H1 (cell line): ENCODE results near the gene CCDC171. TPM values are rescaled to one million over a fixed set of nuclear protein-coding genes. Genes with fewer than 3 reads are reported as not detected.

Experiments used
- BCL11A ChIP-seq, 2 experiments: IDR thresholded peaks; one replicate each; pipeline ENCODE4 v1.6.1; 2011; ENCODE audit warnings: low read depth in 2 of 2, low read length in 2 of 2, mild to moderate bottlenecking in 2 of 2
- EZH2 ChIP-seq: fragments of 200-600 bp; sonication (generic); IDR thresholded peaks from 2 replicates; pipeline ENCODE4 v1.7.1; 2012; ENCODE audit warnings: low read depth, mild to moderate bottlenecking, moderate library complexity, low read length, inconsistent platforms; ENCODE audit not compliant: severe bottlenecking
- KDM4A ChIP-seq: IDR thresholded peaks from one replicate; pipeline ENCODE4 v1.7.1; 2012; ENCODE audit warnings: low read depth, mild to moderate bottlenecking, moderate library complexity, low read length, inconsistent platforms; ENCODE audit not compliant: severe bottlenecking
- NANOG ChIP-seq: IDR thresholded peaks from 2 replicates; pipeline ENCODE4 v1.6.1; 2011; ENCODE audit warnings: low read length, low read depth, mild to moderate bottlenecking, inconsistent platforms; ENCODE audit not compliant: insufficient read depth, poor library complexity, severe bottlenecking
- NRF1 ChIP-seq: IDR thresholded peaks from 2 replicates; pipeline ENCODE4 v1.6.1; 2011; ENCODE audit warnings: mild to moderate bottlenecking, low read depth, low read length, improper control_type of control experiment
- polyA plus RNA-seq, 7 experiments: library from polyadenylated mRNA; depleted of rRNA in 3 of 7; stranded (reverse) in 5 of 7; unstranded in 2 of 7; fragments of >200 nt in 5 of 7; fragments of 200-250 nt in 2 of 7; gene quantifications; 1 replicate in 5 of 7; 2 replicates in 1 of 7; 4 replicates in 1 of 7; pipeline versions ENCODE4 v1.2.1 to v1.2.3, GENCODE V29; 2011 to 2013; ENCODE audit warnings: missing spikeins in 2 of 7, mixed read lengths in 2 of 7
- total RNA-seq: library from RNA; stranded (reverse); fragmentation: NEBNext Ultra II Directional; extraction: Animal tissue kit (Norgen Biotek cat#: 25700); gene quantifications from 2 replicates; pipeline ENCODE4 v1.2.1, GENCODE V29; 2021

Gene CCDC171
- total and polyA plus RNA-seq, 2 of the 8 experiments (the other 6 are each of a cell fraction or from before 2014, with no cell fraction given), result 0.83 to 2.3 TPM

DNA sequence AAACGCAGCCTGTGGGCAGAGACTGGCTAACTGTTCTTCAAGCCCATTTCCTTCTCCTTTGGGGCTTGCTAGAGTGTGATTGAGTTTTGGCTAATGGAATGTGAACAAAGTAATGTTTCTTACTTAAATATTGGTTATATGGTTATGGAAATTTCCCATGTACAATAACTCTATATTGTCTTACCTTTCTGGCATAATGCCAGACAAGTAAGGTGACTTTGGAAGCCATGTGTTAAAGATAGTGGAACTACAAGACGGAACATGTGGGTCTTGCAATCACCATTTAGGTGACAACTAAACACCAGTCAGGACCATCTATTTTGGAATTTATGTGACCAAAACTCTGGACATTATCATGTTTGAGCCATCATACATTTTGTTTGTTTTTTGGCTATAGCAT lies 260.2 kb downstream of the CCDC171 start (continued):
- TF ChIP-seq KDM4A (no peak), NANOG (no peak), NRF1 (no peak), EZH2 (no peak), BCL11A (IDR thresholded peaks at IDR 0.05; ENCODE audit: low read depth in 2 of 2, low read length in 2 of 2) (no peak)
